ENCODE results near the gene ZC3H15. TPM values are rescaled to one million over a fixed set of nuclear protein-coding genes. Genes with fewer than 3 reads are reported as not detected.

ZC3H15 gene
- total and polyA plus RNA-seq, 2 experiments from 2014 or later = 75.6 to 281 TPM

DNA sequence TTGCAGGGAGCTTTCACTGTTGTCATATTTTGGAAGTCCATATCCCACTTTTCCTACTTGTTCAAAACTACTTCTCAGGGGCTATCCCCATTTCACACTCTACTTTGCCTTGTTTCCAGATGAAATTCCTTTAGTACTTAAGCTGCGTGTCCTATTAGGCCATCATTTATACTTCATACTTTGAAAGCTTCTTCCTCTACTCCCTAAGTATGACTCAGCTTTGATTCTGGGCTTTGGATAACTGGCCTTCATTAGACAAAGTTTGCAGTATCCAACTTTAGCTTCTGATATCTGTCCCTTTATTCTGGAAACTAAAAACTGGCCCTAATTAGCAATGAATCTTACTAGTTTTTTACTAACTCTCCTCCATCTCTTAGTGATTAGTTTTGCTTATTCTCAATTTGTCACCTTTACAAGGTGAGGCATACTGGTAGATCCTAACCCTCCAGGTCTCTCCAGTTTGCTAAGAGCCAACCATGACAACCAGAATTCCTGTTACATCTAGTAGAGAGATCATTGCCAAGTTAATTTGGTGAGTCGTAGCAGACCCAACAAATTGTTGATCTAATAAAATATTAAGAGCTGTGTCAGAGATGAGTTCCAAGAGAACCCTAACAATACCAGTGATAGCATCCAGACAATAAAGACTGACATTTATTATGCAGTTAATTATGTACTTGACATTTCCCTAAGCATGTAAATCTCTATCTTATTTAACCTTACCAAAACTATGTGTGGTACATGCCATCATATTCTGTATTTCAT lies 72.6 kb downstream of the ZC3H15 start (continued):
- TF ChIP-seq, protein P1, sequence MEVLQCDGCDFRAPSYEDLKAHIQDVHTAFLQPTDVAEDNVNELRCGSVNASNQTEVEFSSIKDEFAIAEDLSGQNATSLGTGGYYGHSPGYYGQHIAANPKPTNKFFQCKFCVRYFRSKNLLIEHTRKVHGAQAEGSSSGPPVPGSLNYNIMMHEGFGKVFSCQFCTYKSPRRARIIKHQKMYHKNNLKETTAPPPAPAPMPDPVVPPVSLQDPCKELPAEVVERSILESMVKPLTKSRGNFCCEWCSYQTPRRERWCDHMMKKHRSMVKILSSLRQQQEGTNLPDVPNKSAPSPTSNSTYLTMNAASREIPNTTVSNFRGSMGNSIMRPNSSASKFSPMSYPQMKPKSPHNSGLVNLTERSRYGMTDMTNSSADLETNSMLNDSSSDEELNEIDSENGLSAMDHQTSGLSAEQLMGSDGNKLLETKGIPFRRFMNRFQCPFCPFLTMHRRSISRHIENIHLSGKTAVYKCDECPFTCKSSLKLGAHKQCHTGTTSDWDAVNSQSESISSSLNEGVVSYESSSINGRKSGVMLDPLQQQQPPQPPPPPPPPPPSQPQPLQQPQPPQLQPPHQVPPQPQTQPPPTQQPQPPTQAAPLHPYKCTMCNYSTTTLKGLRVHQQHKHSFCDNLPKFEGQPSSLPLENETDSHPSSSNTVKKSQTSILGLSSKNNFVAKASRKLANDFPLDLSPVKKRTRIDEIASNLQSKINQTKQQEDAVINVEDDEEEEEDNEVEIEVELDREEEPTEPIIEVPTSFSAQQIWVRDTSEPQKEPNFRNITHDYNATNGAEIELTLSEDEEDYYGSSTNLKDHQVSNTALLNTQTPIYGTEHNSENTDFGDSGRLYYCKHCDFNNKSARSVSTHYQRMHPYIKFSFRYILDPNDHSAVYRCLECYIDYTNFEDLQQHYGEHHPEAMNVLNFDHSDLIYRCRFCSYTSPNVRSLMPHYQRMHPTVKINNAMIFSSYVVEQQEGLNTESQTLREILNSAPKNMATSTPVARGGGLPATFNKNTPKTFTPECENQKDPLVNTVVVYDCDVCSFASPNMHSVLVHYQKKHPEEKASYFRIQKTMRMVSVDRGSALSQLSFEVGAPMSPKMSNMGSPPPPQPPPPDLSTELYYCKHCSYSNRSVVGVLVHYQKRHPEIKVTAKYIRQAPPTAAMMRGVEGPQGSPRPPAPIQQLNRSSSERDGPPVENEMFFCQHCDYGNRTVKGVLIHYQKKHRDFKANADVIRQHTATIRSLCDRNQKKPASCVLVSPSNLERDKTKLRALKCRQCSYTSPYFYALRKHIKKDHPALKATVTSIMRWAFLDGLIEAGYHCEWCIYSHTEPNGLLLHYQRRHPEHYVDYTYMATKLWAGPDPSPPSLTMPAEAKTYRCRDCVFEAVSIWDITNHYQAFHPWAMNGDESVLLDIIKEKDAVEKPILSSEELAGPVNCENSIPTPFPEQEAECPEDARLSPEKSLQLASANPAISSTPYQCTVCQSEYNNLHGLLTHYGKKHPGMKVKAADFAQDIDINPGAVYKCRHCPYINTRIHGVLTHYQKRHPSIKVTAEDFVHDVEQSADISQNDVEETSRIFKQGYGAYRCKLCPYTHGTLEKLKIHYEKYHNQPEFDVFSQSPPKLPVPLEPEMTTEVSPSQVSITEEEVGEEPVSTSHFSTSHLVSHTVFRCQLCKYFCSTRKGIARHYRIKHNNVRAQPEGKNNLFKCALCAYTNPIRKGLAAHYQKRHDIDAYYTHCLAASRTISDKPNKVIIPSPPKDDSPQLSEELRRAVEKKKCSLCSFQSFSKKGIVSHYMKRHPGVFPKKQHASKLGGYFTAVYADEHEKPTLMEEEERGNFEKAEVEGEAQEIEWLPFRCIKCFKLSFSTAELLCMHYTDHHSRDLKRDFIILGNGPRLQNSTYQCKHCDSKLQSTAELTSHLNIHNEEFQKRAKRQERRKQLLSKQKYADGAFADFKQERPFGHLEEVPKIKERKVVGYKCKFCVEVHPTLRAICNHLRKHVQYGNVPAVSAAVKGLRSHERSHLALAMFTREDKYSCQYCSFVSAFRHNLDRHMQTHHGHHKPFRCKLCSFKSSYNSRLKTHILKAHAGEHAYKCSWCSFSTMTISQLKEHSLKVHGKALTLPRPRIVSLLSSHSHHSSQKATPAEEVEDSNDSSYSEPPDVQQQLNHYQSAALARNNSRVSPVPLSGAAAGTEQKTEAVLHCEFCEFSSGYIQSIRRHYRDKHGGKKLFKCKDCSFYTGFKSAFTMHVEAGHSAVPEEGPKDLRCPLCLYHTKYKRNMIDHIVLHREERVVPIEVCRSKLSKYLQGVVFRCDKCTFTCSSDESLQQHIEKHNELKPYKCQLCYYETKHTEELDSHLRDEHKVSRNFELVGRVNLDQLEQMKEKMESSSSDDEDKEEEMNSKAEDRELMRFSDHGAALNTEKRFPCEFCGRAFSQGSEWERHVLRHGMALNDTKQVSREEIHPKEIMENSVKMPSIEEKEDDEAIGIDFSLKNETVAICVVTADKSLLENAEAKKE (CRISPR knock-in tag; IDR thresholded peaks at IDR 0.05) = no peak
- no peak for TF ChIP-seq POLR2AphosphoS5 (IDR thresholded peaks at IDR 0.05; ENCODE audit: low read depth)
- TF ChIP-seq CTCF (conservative IDR thresholded peaks at IDR 0.05; ENCODE audit: low read depth in 2 of 2) = no peak
- TF ChIP-seq EZH2 (IDR thresholded peaks at IDR 0.05; ENCODE audit: low read depth, unreplicated experiment) = no peak
- TF ChIP-seq NANOG (IDR thresholded peaks at IDR 0.05; ENCODE audit: borderline replicate concordance) = no peak

Other genes starting within 250 kb of the ZC3H15 start
- gene ITGAV, start 103.8 kb downstream of the ZC3H15 start, total RNA-seq (2014; rRNA removed; shearing (Covaris generic)) = 50.8 and 56.5 TPM in 2 replicates
- 8.0 and 9.1 TPM in 2 replicates for gene ITGAV, start 103.8 kb downstream of the ZC3H15 start, polyA plus RNA-seq (2016; fragmentation: Nextera tagmentation; extraction: Ambion mirVana)
- gene FAM171B, start 207.8 kb downstream of the ZC3H15 start, total RNA-seq (2014; rRNA removed; shearing (Covaris generic)) = 26.3 and 27.2 TPM in 2 replicates
- 9.8 and 10.7 TPM in 2 replicates for gene FAM171B, start 207.8 kb downstream of the ZC3H15 start, polyA plus RNA-seq (2016; fragmentation: Nextera tagmentation; extraction: Ambion mirVana)

Measured in GM23338 (cell line).